OCI-LY7 (cell line): ENCODE measurements around the gene OSM.

ENCODE experiments used
- CTCF ChIP-seq: fragments of 200-600 bp; sonication (generic); conservative IDR thresholded peaks from 2 replicates; pipeline ENCODE4 v1.5.1; 2014; ENCODE audit warnings: mild to moderate bottlenecking, antibody characterized with exemption, low read length, moderate library complexity, mixed read lengths
- EZH2phosphoT487 ChIP-seq: fragments of 200-600 bp; sonication (generic); IDR thresholded peaks from 2 replicates; pipeline ENCODE4 v1.6.1; 2018; ENCODE audit warnings: low read depth, borderline replicate concordance, mild to moderate bottlenecking, mixed run types, antibody characterized with exemption, low read length, moderate library complexity, mixed read lengths

GRCh38 chr22:30293026-30293425 is 26.4 kb upstream of the OSM start:
- TF ChIP-seq CTCF (no peak), EZH2phosphoT487 (no peak)
